Astrocyte of the cerebellum (primary cell): ENCODE measurements around the gene CA7.

Source experiments
- DNase-seq: peaks from one replicate; pipeline ENCODE4 v3.0.0-alpha.2; 2011; ENCODE audit warnings: low read depth
- H3K4me3 ChIP-seq: 2 replicates; pipeline ENCODE4 v1.5.1; 2011; ENCODE audit warnings: mild to moderate bottlenecking, low read depth, low read length, moderate library complexity
- CTCF ChIP-seq: IDR thresholded peaks from 2 replicates; pipeline ENCODE4 v1.5.1; 2012; ENCODE audit warnings: low read length, low read depth, moderate library complexity, mild to moderate bottlenecking; ENCODE audit errors: missing control alignments
- in situ Hi-C: cut with HindIII; loops from 2 replicates; pipeline ENCODE4 v1.10.0; 2017; ENCODE audit warnings: low sequenced_read_pairs

CA7 gene

GRCh38 chr16:66902648-66903543 is 58.7 kb downstream of the CA7 start:
- no peak for TF ChIP-seq CTCF
- in situ Hi-C loops: no loop called here
- H3K4me3 ChIP-seq: no peak overlapping the region
- no peak for DNase-seq
